OCI-LY7 (cell line): Measurements from ENCODE around the gene PARP2. TPM values are rescaled to one million over a fixed set of nuclear protein-coding genes. Genes with fewer than 3 reads are reported as not detected.

Source experiments
- BruUV-seq: library from RNA; stranded (reverse); fragments of 400-500 nt; replicated peaks from 2 replicates; lab custom pipeline; 2021; lab: Mats Ljungman, UMichigan
- CTCF ChIA-PET: fragments of 300-600 bp; sonication (Branson Sonifier 250); formaldehyde crosslinking; loops from one replicate; lab custom pipeline; 2022; ENCODE audit warnings: antibody characterized with exemption; ENCODE audit not compliant: unreplicated experiment; lab: Charles Lee
- POLR2A ChIA-PET: fragments of 300-600 bp; sonication (Branson Sonifier 250); formaldehyde crosslinking; loops from one replicate; lab custom pipeline; 2022; ENCODE audit warnings: antibody characterized with exemption; lab: Charles Lee
- DNase-seq: peaks from one replicate; pipeline ENCODE4 v3.0.0-alpha.2; 2015; ENCODE audit warnings: low spot score
- H2AFZ ChIP-seq: fragments of 200-600 bp; sonication (generic), shearing (Covaris generic); 2 replicates; pipeline ENCODE4 v1.6.1; 2014; ENCODE audit warnings: mild to moderate bottlenecking, antibody characterized with exemption, low read length, moderate library complexity
- H3K27ac ChIP-seq: fragments of 200-600 bp; sonication (generic); 2 replicates; pipeline ENCODE4 v1.5.1; 2014; ENCODE audit warnings: mixed run types, low read depth, mild to moderate bottlenecking, moderate library complexity, low read length, inconsistent platforms; ENCODE audit not compliant: poor library complexity, severe bottlenecking
- H3K36me3 ChIP-seq: fragments of 200-600 bp; sonication (generic); 2 replicates; pipeline ENCODE4 v1.6.1; 2014; ENCODE audit warnings: mild to moderate bottlenecking, antibody characterized with exemption, low read length, moderate library complexity, mixed read lengths; ENCODE audit not compliant: insufficient read depth
- H3K4me1 ChIP-seq: fragments of 200-600 bp; sonication (generic); 2 replicates; pipeline ENCODE4 v1.5.1; 2014; ENCODE audit warnings: mild to moderate bottlenecking, low read length; ENCODE audit not compliant: insufficient read depth, poor library complexity, severe bottlenecking
- H3K4me2 ChIP-seq: fragments of 200-600 bp; sonication (generic); 2 replicates; pipeline ENCODE4 v1.6.1; 2014; ENCODE audit warnings: mild to moderate bottlenecking, low read length
- H3K4me3 ChIP-seq: fragments of 200-600 bp; sonication (generic); 2 replicates; pipeline ENCODE4 v1.5.1; 2014; ENCODE audit warnings: mild to moderate bottlenecking, low read depth, low read length; ENCODE audit not compliant: poor library complexity, severe bottlenecking
- H3K79me2 ChIP-seq: fragments of 200-600 bp; sonication (generic); 2 replicates; pipeline ENCODE4 v1.6.1; 2016; ENCODE audit warnings: low read depth, mild to moderate bottlenecking, low read length, moderate library complexity, mixed read lengths; ENCODE audit not compliant: insufficient read depth
- H3K9me2 ChIP-seq: fragments of 200-600 bp; sonication (generic); 2 replicates; pipeline ENCODE4 v1.6.1; 2016; ENCODE audit warnings: mild to moderate bottlenecking, low read length, mixed read lengths; ENCODE audit not compliant: insufficient read depth
- H3K9me3 ChIP-seq: fragments of 200-600 bp; sonication (generic); 2 replicates; pipeline ENCODE4 v1.6.1; 2014; ENCODE audit warnings: mild to moderate bottlenecking, mixed run types, low read length, mixed read lengths
- H4K20me1 ChIP-seq: fragments of 200-600 bp; sonication (generic); 2 replicates; pipeline ENCODE4 v1.6.1; 2014; ENCODE audit warnings: mild to moderate bottlenecking, antibody characterized with exemption, low read length, moderate library complexity, mixed read lengths; ENCODE audit not compliant: insufficient read depth
- EZH2phosphoT487 ChIP-seq: fragments of 200-600 bp; sonication (generic); IDR thresholded peaks from 2 replicates; pipeline ENCODE4 v1.6.1; 2018; ENCODE audit warnings: low read depth, borderline replicate concordance, mild to moderate bottlenecking, mixed run types, antibody characterized with exemption, low read length, moderate library complexity, mixed read lengths
- intact Hi-C: fragments of 100-400 bp; cut with micrococcal nuclease; formaldehyde crosslinking; loops from one replicate; pipeline ENCODE4 v1.10.0; 2022; ENCODE audit not compliant: unreplicated experiment
- total RNA-seq, 2 experiments: library from RNA; depleted of rRNA in 1 of 2; stranded (reverse); fragments of >200 nt in 1 of 2; shearing (Covaris generic) in 1 of 2; gene quantifications; 2 replicates each; pipeline ENCODE4 v1.2.3, GENCODE V29; 2014 to 2022
- TF ChIP-seq, protein P1 (sequence below): fragments of 200-600 bp; sonication (generic); conservative IDR thresholded peaks from 2 replicates; pipeline ENCODE4 v1.5.1; 2014; ENCODE audit warnings: mild to moderate bottlenecking, antibody characterized with exemption, low read length, moderate library complexity, mixed read lengths

PARP2 gene
- total RNA-seq, 2 experiments from 2014 or later = 44.4 to 55.4 TPM

DNA sequence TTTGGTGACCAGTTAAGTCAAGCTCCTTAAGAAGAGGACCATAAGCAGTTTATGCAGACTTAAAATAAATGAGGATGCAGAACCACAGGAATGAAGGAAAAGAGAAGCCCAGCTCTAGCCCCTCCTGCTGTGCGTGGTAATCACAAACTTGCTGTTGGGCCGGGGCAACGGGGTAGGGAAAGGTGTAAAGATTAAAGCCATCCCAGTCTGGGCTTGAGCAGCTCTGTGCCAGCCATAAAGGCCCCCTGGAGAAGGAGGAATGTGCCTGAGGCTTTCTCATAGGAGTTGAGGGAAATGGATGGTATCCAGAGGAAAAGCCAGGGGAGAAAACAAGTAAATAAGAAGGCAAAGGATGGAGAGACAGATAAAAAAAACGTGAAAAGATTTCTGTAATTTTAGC is 44.7 kb downstream of the PARP2 start:
- Histone ChIP-seq H3K79me2 (no peaks in the 10 kb centered on the region), H3K4me1 (no peaks in the 10 kb centered on the region), H3K9me3 (no peaks in the 10 kb centered on the region), H4K20me1 (no peaks in the 10 kb centered on the region), H3K9me2 (no peaks in the 10 kb centered on the region), H3K27ac (no peak overlapping the region), H3K36me3 (peaks cover 46% of the 10 kb centered on the region; the same call in 1 of the 2 replicates), H3K4me3 (no peak overlapping the region), H2AFZ (no peak overlapping the region), H3K4me2 (no peak overlapping the region)
- intact Hi-C loops = no loop called here
- no TSS peak for BruUV-seq
- CTCF ChIA-PET = no interaction called here
- DNase-seq = no peak
- TF ChIP-seq EZH2phosphoT487 = no peak
- TF ChIP-seq, protein P1, sequence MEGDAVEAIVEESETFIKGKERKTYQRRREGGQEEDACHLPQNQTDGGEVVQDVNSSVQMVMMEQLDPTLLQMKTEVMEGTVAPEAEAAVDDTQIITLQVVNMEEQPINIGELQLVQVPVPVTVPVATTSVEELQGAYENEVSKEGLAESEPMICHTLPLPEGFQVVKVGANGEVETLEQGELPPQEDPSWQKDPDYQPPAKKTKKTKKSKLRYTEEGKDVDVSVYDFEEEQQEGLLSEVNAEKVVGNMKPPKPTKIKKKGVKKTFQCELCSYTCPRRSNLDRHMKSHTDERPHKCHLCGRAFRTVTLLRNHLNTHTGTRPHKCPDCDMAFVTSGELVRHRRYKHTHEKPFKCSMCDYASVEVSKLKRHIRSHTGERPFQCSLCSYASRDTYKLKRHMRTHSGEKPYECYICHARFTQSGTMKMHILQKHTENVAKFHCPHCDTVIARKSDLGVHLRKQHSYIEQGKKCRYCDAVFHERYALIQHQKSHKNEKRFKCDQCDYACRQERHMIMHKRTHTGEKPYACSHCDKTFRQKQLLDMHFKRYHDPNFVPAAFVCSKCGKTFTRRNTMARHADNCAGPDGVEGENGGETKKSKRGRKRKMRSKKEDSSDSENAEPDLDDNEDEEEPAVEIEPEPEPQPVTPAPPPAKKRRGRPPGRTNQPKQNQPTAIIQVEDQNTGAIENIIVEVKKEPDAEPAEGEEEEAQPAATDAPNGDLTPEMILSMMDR = no peak
- POLR2A ChIA-PET = interaction anchor here (1.0 kb wide), 1 partner anchor 28 kb away, joined by 5 read pairs; no protein-coding TSS in a partner anchor

DNA sequence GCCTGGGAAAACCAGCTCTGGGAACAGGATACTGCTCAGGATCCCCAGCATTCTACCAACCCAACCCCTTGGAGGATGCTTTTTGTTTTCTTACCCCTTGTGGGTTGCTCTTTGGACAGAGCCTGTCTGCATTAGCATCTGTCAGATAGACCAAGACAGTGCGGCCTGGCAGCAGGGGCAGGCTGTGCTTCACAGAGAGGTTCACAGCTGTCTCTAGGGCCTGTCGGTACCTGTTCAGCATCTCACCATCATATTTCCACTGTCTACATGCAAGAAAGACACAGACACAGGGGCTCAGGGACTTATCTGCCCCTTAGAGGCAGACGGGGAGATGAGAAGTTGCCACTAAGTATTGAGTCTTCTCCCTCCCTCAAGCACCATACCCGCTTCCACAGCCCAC is 48.1 kb downstream of the PARP2 start:
- ChIA-PET POLR2A (interaction anchor here (1.0 kb wide), 1 partner anchor 13 kb away, joined by 3 read pairs; no protein-coding TSS in a partner anchor), CTCF (no interaction called here)
- H3K36me3 ChIP-seq = peaks cover 43% of the 10 kb centered on the region; the same call in 1 of the 2 replicates
- H3K9me2 ChIP-seq = no peaks in the 10 kb centered on the region
- TF ChIP-seq, protein P1 = no peak
- no peak for TF ChIP-seq EZH2phosphoT487
- no peaks in the 10 kb centered on the region for H3K9me3 ChIP-seq
- H3K4me3 ChIP-seq = no peak overlapping the region
- H2AFZ ChIP-seq = no peak overlapping the region
- DNase-seq = no peak
- H3K79me2 ChIP-seq = no peaks in the 10 kb centered on the region
- no peak overlapping the region for H3K4me2 ChIP-seq
- H3K4me1 ChIP-seq = no peaks in the 10 kb centered on the region
- intact Hi-C loops = loop anchor here (5.0 kb wide), 1 partner anchor 34 kb away; no protein-coding TSS in a partner anchor
- no TSS peak for BruUV-seq
- no peak overlapping the region for H3K27ac ChIP-seq
- no peaks in the 10 kb centered on the region for H4K20me1 ChIP-seq

DNA sequence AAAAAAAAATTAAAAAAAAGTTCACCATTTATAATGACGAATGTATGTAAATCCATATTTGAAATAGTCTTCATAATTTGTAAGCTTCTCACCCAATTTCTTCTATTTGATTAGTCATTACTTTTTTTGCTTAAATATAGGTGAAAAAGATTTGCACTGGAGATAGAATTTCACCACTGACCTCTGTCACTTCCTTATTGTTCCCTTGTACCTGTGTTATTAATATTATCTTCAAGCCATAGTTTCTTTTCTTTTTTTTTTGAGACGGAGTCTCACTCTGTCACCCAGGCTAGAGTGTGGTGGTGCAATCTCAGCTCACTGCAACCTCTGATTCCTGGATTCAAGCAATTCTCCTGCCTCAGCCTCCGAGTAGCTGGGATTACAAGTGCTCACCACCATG is 54.1 kb downstream of the PARP2 start:
- no peaks in the 10 kb centered on the region for H3K9me3 ChIP-seq
- DNase-seq = no peak
- no peak for TF ChIP-seq EZH2phosphoT487
- TF ChIP-seq, protein P1 = no peak
- no peak overlapping the region for H2AFZ ChIP-seq
- H3K4me3 ChIP-seq = no peak overlapping the region
- no peak overlapping the region for H3K27ac ChIP-seq
- intact Hi-C loops = no loop called here
- no peaks in the 10 kb centered on the region for H3K79me2 ChIP-seq
- CTCF ChIA-PET = no interaction called here
- POLR2A ChIA-PET = interaction anchor here (0.7 to 0.8 kb wide), 2 partner anchors 53 to 332 kb away, joined by 3 read pairs; no protein-coding TSS in a partner anchor
- H3K9me2 ChIP-seq = no peaks in the 10 kb centered on the region
- no peaks in the 10 kb centered on the region for H3K4me1 ChIP-seq
- H3K4me2 ChIP-seq = no peak overlapping the region
- H4K20me1 ChIP-seq = no peaks in the 10 kb centered on the region
- peaks cover 26% of the 10 kb centered on the region; the same call in 1 of the 2 replicates for H3K36me3 ChIP-seq
- BruUV-seq = no TSS peak
